Measurements from ENCODE around the gene FAM20B.

FAM20B gene

GRCh38 chr1:179048339-179049124, 22.8 kb downstream of the FAM20B start:
- no peak for DNase-seq (ENCODE audit: low read depth in 3 of 3, low spot score in 1 of 3)

- DNase-seq (ENCODE audit: low read depth in 3 of 3, low spot score in 1 of 3) = no peak
Measured at GRCh38 chr1:179052776-179053175, 27.1 kb downstream of the FAM20B start.

- no peak for DNase-seq (ENCODE audit: low read depth in 3 of 3, low spot score in 1 of 3)
Measured at GRCh38 chr1:179053486-179053885, 27.8 kb downstream of the FAM20B start.

GRCh38 chr1:179055937-179056336, 30.2 kb downstream of the FAM20B start:
- DNase-seq (ENCODE audit: low read depth in 3 of 3, low spot score in 1 of 3) = no peak

GRCh38 chr1:179058487-179059483, 33.1 kb downstream of the FAM20B start:
- DNase-seq (ENCODE audit: low read depth in 3 of 3, low spot score in 1 of 3) = no peak

GRCh38 chr1:179061360-179062282, 35.9 kb downstream of the FAM20B start:
- DNase-seq (ENCODE audit: low read depth in 3 of 3, low spot score in 1 of 3) = no peak

- DNase-seq (ENCODE audit: low read depth in 3 of 3, low spot score in 1 of 3) = no peak
Measured at GRCh38 chr1:179066471-179066870, 40.8 kb downstream of the FAM20B start.

- no peak for DNase-seq (ENCODE audit: low read depth in 3 of 3, low spot score in 1 of 3)
Measured at GRCh38 chr1:179077396-179077795, 51.7 kb downstream of the FAM20B start.

GRCh38 chr1:179079113-179079761, 53.5 kb downstream of the FAM20B start:
- no peak for DNase-seq (ENCODE audit: low read depth in 3 of 3, low spot score in 1 of 3)

- DNase-seq (ENCODE audit: low read depth in 3 of 3, low spot score in 1 of 3) = peak in 1 of 3 donors; percentile 17
Measured at GRCh38 chr1:179080866-179081686, 55.4 kb downstream of the FAM20B start.

- DNase-seq (ENCODE audit: low read depth in 3 of 3, low spot score in 1 of 3) = peak; percentile 45 to 59 (median 47)
Measured at GRCh38 chr1:179081687-179082332, 56.1 kb downstream of the FAM20B start, which contains the start of gene TOR3A. TSS of gene TOR3A (plus strand) at chr1:179082070. CDS start at chr1:179082129, 59 bp downstream.

- DNase-seq (ENCODE audit: low read depth in 3 of 3, low spot score in 1 of 3) = no peak
Measured at GRCh38 chr1:179082333-179082998, 56.8 kb downstream of the FAM20B start.

GRCh38 chr1:179082999-179083335, 57.3 kb downstream of the FAM20B start:
- DNase-seq (ENCODE audit: low read depth in 3 of 3, low spot score in 1 of 3) = no peak

- no peak for DNase-seq (ENCODE audit: low read depth in 3 of 3, low spot score in 1 of 3)
Measured at GRCh38 chr1:179083533-179083932, 57.8 kb downstream of the FAM20B start.

GRCh38 chr1:179087665-179088064, 62.0 kb downstream of the FAM20B start:
- DNase-seq (ENCODE audit: low read depth in 3 of 3, low spot score in 1 of 3) = no peak

- DNase-seq (ENCODE audit: low read depth in 3 of 3, low spot score in 1 of 3) = no peak
Measured at GRCh38 chr1:179089827-179090482, 64.3 kb downstream of the FAM20B start.

GRCh38 chr1:179090522-179090921, 64.8 kb downstream of the FAM20B start:
- DNase-seq (ENCODE audit: low read depth in 3 of 3, low spot score in 1 of 3) = no peak

- no peak for DNase-seq (ENCODE audit: low read depth in 3 of 3, low spot score in 1 of 3)
Measured at GRCh38 chr1:179090923-179091322, 65.2 kb downstream of the FAM20B start.

Measured in stimulated activated CD4-positive, alpha-beta T cell treated with anti-CD3 and anti-CD28 coated beads, TNF-alpha, amount 100 ng/mL, for 1 hour (primary cell).